Activated CD8-positive, alpha-beta T cell treated with anti-CD3 and anti-CD28 coated beads for 36 hours (primary cell): ENCODE data around the gene CHERP. TPM values are rescaled to one million over a fixed set of nuclear protein-coding genes. Genes with fewer than 3 reads are reported as not detected.

ENCODE experiments used
- ATAC-seq: fragments of 200-7000 bp; cut with Tn5 transposase; one replicate; pipeline ENCODE4 v1.10.0; 2021; ENCODE audit warnings: mild to moderate bottlenecking, moderate library complexity
- CTCF ChIA-PET: fragments of 350-600 bp; sonication (Branson Sonifier 250); formaldehyde crosslinking; loops from one replicate; lab custom pipeline; 2021; ENCODE audit warnings: antibody characterized with exemption; lab: Charles Lee
- POLR2A ChIA-PET: fragments of 350-600 bp; sonication (Branson Sonifier 250); formaldehyde crosslinking; loops from one replicate; lab custom pipeline; 2021; ENCODE audit warnings: antibody characterized with exemption; lab: Charles Lee
- DNase-seq: peaks from one replicate; pipeline ENCODE4 v3.0.0-alpha.2; 2020
- H3K27ac Mint-ChIP-seq: one replicate; pipeline ENCODE4 v1.8.0; 2021; ENCODE audit warnings: mild to moderate bottlenecking, mixed read lengths
- H3K27me3 Mint-ChIP-seq: one replicate; pipeline ENCODE4 v1.8.0; 2021; ENCODE audit warnings: mixed read lengths
- H3K36me3 Mint-ChIP-seq: one replicate; pipeline ENCODE4 v1.8.0; 2021; ENCODE audit warnings: low read depth, mixed read lengths
- H3K4me1 Mint-ChIP-seq: one replicate; pipeline ENCODE4 v1.8.0; 2021; ENCODE audit warnings: low read depth, mixed read lengths
- H3K4me3 Mint-ChIP-seq: one replicate; pipeline ENCODE4 v1.8.0; 2021; ENCODE audit warnings: mild to moderate bottlenecking, moderate library complexity, mixed read lengths
- H3K9me3 Mint-ChIP-seq: one replicate; pipeline ENCODE4 v1.8.0; 2021; ENCODE audit warnings: mixed read lengths
- CTCF ChIP-seq: fragments of 200-600 bp; IDR thresholded peaks from one replicate; pipeline ENCODE4 v1.8.0; 2022; ENCODE audit warnings: antibody characterized with exemption, mild to moderate bottlenecking
- intact Hi-C: fragments of 100-400 bp; cut with micrococcal nuclease; formaldehyde crosslinking; loops from one replicate; pipeline ENCODE4 v1.10.0; 2022
- total RNA-seq, 2 experiments: library from RNA; stranded (reverse); gene quantifications; one replicate each; pipeline ENCODE4 v1.2.3, GENCODE V29; 2021

The CHERP gene
- total RNA-seq, 2 experiments from 2014 or later = 57.5 to 59.6 TPM

GRCh38 chr19:16527334-16527935 is 14.8 kb downstream of the CHERP start:
- Mint-ChIP-seq H3K27ac (no peak overlapping the region), H3K27me3 (no peaks in the 10 kb centered on the region), H3K36me3 (peaks cover 53% of the 10 kb centered on the region), H3K4me3 (no peak overlapping the region), H3K9me3 (no peaks in the 10 kb centered on the region), H3K4me1 (no peaks in the 10 kb centered on the region)
- DNase-seq = no peak
- POLR2A ChIA-PET = interaction anchor here (0.6 to 1.5 kb wide), 7 partner anchors 8 to 102 kb away, joined by 3 to 4 read pairs (median 3); no protein-coding TSS in a partner anchor
- TF ChIP-seq CTCF = no peak
- no peak for ATAC-seq
- intact Hi-C loops = no loop called here
- CTCF ChIA-PET = interaction anchor here (1.7 kb wide), 1 partner anchor 12 kb away, joined by 7 read pairs; no protein-coding TSS in a partner anchor

- ChIA-PET POLR2A (interaction anchor here (1.1 kb wide), 1 partner anchor 8 kb away, joined by 3 read pairs; no protein-coding TSS in a partner anchor), CTCF (no interaction called here)
- H3K27ac Mint-ChIP-seq = no peak overlapping the region
- no peaks in the 10 kb centered on the region for H3K27me3 Mint-ChIP-seq
- H3K4me3 Mint-ChIP-seq = no peak overlapping the region
- no peak for DNase-seq
- intact Hi-C loops = no loop called here
- no peaks in the 10 kb centered on the region for H3K9me3 Mint-ChIP-seq
- peaks cover 45% of the 10 kb centered on the region for H3K36me3 Mint-ChIP-seq
- H3K4me1 Mint-ChIP-seq = no peaks in the 10 kb centered on the region
- no peak for ATAC-seq
- no peak for TF ChIP-seq CTCF
These were observed 16.3 kb downstream of the CHERP start for GRCh38 chr19:16525751-16526481.

- H3K27ac Mint-ChIP-seq = no peak overlapping the region
These were observed 17.1 kb downstream of the CHERP start for GRCh38 chr19:16524991-16525734.

GRCh38 chr19:16522559-16523377 is 19.5 kb downstream of the CHERP start:
- POLR2A ChIA-PET = interaction anchor here (1.1 to 1.5 kb wide), 2 partner anchors 20 to 104 kb away, joined by 3 read pairs; no protein-coding TSS in a partner anchor
- no peaks in the 10 kb centered on the region for H3K4me1 Mint-ChIP-seq

More at GRCh38 chr19:16524991-16525734, 17.1 kb downstream of the CHERP start:
- POLR2A ChIA-PET = no interaction called here
- Mint-ChIP-seq H3K9me3 (no peaks in the 10 kb centered on the region), H3K36me3 (peaks cover 49% of the 10 kb centered on the region), H3K27me3 (no peaks in the 10 kb centered on the region), H3K4me3 (no peak overlapping the region), H3K4me1 (no peaks in the 10 kb centered on the region)
- ATAC-seq (no peak), DNase-seq (no peak)
- intact Hi-C loops = no loop called here
- CTCF ChIA-PET = no interaction called here
- no peak for TF ChIP-seq CTCF

More at GRCh38 chr19:16522559-16523377, 19.5 kb downstream of the CHERP start:
- no peak overlapping the region for H3K27ac Mint-ChIP-seq
- no peaks in the 10 kb centered on the region for H3K9me3 Mint-ChIP-seq
- no peak for TF ChIP-seq CTCF
- ATAC-seq (no peak), DNase-seq (no peak)
- peaks cover 50% of the 10 kb centered on the region for H3K36me3 Mint-ChIP-seq
- intact Hi-C loops = no loop called here
- H3K4me3 Mint-ChIP-seq = no peak overlapping the region
- no peaks in the 10 kb centered on the region for H3K27me3 Mint-ChIP-seq
- CTCF ChIA-PET = no interaction called here
